Measurements from ENCODE around the gene WNT7B.

- TF ChIP-seq CTCF (IDR thresholded peaks at IDR 0.05), result no peak
- no peak for TF ChIP-seq POLR2A (IDR thresholded peaks at IDR 0.05)
Measured at GRCh38 chr22:45882881-45883810, 93.8 kb downstream of the WNT7B start.
